Measurements from ENCODE around the gene AMPD1.

AMPD1 gene

DNA sequence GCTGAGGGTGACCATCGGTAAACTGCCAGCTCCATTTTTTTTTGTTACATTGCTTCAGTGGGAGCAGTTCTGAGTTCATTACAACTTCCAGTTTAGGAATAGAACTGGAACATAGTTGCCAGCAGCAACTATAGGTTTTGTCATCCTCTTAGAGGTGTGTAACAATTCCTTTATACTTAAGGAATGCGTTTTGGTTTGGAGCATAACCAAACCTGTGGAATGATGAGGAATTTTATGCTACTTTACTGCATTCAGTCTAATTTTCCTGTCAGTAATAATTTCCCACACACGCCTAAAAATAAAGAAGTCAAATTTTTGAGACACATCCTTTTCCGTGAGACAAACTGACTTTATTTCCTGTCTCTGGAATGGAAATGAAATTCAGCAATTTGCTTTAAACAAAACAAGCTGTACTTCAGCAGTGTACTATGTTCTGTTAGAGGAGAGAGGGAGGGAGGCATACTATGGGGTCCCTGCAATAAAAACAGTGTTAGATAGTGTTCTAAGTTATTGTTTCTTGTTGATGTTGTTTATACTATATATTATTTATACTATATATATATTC is 4.8 kb upstream of the AMPD1 start:
- no peak for DNase-seq (ENCODE audit: low spot score)

DNA sequence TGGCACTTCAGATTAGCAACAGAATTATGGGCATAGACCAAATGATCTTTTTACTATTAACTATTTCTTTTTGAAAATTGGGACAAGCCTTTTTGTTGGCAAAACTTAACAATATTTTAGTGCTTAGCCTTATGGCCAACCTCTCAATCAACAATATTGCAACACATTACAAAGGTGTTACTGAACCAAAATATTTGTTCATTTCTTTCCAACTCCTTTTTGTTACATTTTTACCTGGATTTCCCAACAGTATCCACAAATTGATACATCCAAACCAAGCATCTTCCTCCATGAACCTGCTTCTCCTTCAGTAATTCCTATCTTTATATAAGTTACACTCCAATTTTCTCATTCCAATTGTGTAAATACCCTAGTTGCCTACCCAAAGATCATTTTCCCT is 1.5 kb upstream of the AMPD1 start:
- no peak for DNase-seq (ENCODE audit: low spot score)

DNA sequence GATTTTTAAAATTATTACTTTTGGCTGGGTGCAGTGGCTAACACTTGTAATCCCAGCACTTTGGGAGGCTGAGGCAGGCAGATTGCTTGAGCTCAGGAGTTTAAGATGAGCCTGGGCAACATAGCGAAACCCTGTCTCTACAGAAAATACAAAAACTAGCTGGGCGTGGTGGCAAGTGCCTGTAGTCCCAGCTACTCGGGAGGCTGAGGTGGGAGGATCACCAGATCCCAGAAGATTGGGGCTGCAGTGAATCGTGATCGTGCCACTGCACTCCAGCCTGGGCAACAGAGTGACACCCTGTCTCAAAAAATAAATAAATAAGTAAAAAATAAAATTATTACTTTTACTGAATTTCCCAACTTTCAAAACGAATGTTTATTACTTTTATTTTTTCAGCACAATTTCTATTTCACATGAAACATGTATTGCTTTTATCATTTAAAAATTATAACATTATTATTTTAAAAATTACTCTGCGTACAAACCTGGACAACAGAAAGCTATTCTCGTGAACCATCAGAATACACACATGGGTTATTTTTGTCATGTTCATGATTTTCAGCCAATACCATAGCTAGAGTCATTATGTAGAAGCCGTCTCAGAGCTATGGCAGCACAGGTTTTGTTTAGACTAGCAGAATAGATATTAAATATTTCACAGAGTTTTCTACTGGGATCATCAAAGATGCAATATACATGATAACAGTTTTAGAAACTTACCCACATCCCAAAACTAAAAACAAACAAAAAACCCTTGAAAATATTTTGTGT is 621 bp downstream of the AMPD1 start:
- DNase-seq (ENCODE audit: low spot score), result no peak

DNA sequence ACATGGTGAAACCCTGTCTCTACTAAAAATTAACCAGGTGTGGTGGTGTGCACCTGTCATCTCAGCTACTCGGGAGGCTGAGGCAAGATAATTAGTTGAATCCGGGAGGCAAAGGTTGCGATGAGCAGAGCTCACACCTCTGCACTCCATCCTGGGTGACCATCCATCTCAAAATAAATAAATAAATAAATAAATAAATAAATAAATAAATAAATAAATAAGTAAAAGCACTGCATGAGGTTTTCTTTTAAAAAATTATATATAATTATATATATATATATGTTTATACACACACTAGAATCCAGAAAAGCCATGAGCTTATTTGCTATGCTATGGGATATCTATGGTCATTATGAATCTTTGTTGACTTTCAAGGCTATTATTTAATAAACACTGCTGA is 2.4 kb downstream of the AMPD1 start:
- DNase-seq (ENCODE audit: low spot score), result no peak

DNA sequence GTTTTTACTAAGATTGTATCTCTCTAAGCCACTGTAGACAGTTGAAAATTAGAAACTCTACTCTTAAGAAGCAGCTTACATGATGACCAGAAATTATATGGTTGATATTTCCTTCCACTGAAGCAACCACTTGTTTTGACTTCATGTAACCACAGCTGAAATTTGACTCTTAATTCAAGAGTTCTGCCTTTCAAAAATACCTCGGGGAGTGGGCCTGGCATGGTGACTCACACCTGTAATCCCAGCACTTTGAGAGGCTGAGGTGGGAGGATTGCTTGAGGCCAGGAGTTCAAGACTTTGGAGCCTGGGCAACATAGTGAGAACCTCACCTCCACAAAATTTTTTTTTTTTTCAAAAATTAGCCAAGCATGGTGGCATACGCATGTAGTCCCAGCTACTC is 4.3 kb downstream of the AMPD1 start:
- DNase-seq (ENCODE audit: low spot score), result no peak

DNA sequence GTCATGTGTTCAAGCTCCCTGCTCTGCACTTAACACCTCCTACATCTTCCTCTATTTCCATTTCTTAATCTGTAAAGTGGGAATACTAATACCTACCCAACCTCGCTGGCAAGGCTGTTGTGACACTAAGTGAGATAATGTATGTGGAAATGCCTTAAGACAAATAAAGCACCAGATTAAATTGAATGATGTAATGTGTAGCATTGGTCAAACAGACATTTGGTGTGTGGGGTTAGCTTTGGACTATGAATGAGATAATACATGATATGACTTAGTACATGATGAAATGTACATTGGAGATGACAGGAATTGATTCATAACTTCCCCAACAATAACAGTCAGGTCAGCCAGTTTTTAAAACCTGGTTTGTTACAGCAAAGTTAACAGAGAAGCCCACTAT is 5.2 kb downstream of the AMPD1 start:
- no peak for DNase-seq (ENCODE audit: low spot score)

DNA sequence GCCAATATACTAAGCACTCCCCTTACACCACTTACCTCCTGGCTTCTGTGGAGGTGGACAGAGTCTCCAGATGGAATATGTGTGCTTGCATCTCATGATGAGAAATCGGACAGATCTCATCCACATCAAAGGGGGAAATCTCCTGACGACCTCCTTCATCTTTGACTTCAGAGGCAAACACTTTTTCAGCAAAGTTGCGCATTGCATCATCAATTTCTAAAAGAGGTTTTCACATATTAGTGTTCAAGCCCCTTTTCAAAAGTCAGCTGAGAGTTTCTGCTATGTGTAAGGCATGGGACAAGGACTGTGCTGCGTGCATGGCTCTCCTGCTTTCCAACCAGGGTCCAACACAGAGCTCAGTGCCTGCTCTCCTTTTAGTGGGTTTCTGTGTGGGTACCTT is 6.8 kb downstream of the AMPD1 start:
- DNase-seq (ENCODE audit: low spot score), result no peak

DNA sequence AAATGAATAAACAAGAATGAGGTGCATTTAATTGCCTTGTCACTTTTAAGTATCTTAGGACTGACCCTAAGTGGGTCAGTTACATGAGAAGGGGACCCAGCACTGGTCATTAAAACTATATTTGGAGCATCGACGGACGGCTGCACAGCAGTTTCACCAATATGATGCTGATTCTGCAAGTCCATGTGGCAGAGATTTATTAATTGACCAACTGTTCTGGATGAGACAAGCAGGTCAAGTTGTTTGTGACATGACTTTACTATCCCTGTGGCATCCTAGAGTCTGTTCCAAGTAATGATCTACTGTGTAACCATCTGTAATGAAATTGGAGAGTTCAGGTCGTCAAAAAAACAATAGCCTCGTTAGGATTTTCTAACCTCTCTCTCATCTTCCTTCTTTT is 9.5 kb downstream of the AMPD1 start:
- DNase-seq (ENCODE audit: low spot score), result no peak

DNA sequence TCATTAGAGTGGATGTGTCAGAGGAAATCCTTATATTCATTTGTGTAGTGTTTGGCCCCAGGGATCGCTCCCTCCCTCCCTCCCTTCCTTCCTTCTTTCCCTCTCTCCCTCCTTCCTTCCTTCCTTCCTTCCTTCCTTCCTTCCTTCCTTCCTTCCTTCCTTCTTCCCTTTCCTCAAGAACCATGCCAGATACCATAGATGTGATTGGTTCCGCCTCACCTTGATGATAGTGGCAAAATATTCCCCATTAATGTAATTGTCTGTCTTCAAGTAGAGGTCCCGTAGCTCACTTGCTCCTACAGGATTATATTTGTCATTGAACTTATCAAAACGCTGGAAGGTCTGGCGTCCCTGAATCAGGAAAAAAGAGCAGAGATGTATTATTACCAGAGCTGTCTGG is 17.7 kb downstream of the AMPD1 start:
- no peak for DNase-seq (ENCODE audit: low spot score)

DNA sequence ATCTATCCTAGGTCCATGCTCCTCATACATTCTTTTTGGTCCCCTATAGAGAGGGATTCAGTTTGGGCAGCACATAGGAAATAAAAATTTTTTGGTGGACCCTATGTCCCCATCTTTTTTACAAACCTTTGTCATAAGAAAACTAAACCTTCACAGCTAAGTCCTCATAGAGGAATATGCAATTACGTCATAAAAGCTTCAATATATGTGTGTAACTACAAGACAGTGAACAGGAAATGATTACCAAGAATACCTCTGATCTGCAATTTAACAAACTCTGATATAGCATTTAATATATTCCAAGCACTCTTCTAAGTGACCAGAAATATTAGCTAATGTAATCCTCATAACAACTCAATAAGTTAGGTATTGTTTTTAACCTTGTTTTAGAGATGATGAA is 19.2 kb downstream of the AMPD1 start:
- no peak for DNase-seq (ENCODE audit: low spot score)

- DNase-seq (ENCODE audit: low spot score), result no peak
Measured at GRCh38 chr1:114671939-114672275, 23.4 kb downstream of the AMPD1 start.

GRCh38 chr1:114671011-114671938 is 24.1 kb downstream of the AMPD1 start:
- peak; percentile 10 for DNase-seq (ENCODE audit: low spot score)

DNA sequence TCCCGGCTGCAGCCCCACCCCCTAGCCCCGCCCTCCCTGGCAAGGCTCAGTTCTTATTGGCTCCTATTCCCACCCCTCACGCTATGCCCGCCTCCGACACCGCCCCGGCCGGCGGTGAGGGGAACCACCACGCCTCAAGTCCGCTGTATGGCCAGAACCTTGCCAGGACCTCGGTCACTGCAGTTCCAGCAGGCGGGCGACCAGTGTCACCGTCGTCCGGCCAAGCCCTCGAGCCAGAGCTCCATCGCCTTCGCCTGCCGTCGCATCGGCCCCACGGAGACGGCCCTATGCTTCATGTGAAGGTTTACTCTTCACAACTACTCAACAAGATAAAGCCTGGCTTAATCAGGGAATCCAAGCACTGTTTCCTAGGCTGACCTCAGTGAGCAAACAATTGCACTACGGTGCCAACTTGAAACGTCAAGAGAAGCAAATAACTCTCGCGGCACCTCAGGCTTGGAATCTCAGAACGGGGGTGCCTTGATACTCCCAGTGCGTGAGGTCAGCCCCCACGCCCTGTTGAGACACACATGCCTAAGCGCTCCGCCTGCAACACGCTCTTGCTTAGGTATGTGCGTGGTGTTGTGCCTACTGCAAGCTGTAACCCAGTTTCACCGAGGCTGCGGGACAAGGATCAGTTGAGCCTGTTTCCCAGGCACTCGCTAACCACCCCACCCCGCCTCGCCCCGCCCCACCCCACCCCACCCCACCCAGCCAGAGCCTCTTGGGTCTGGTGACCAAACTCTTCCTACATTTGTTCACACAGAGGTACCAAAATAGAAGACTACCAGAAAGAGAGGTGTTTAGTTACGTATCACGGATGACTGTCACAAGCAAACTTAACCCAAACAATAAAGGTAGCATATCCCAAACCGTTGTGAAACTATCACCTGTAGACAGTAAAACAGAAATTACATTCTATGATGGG is 25.0 kb downstream of the AMPD1 start:
- DNase-seq (ENCODE audit: low spot score), result peak; percentile 81

DNA sequence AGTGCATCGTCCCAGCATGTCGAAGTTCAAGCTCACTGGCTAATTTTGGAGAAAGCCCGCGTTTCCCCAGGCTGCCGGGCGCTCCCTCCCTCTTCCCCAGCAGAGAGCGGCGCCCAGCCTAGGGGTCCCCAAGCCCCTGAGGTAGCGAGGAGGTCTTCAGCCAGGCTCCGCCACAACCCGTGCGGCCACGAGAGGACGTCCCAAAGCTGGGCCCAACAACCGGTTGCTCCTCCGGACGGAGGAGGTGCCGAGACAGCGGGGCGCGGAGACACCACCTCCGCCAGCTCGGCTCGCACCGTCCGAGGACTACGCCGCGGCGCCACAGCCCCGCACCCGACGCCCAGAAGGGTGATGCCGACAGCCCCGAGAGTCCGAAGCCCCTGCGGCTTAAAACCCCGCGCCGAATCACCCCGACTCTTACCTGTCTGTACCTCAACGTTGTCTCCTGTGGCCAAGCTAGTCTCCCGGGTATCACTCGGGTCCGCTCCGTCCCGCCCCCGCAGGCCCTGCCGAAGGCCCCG is 25.7 kb downstream of the AMPD1 start, which contains the start of gene DENND2C:
DENND2C (minus strand) TSS at position 488 of the 521 bp plus-strand sequence. CDS start 44,065 bp downstream, outside the sequence.
- DNase-seq (ENCODE audit: low spot score), result no peak

- DNase-seq (ENCODE audit: low spot score), result no peak
Measured at GRCh38 chr1:114668784-114669561, 26.4 kb downstream of the AMPD1 start.

- no peak for DNase-seq (ENCODE audit: low spot score)
Measured at GRCh38 chr1:114668373-114668772, 27.0 kb downstream of the AMPD1 start.

DNA sequence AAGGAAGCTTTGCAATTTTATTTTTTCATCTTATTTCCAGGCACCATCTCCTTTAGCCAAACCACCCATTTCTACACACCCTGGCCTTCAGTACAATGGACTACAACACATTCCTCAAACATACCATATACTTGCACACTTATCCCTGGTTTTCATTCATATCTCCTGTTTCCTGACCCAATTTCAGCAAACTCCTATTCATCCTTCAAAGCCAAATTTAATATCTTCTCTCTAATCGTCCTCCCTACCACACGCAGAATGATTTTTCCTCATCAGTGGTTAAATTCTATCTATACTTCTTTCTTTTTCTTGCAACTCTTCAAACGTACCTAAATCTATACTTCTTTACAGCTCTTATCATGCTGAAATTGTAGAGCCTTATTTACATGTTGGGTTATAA is 28.4 kb downstream of the AMPD1 start:
- DNase-seq (ENCODE audit: low spot score), result no peak

DNA sequence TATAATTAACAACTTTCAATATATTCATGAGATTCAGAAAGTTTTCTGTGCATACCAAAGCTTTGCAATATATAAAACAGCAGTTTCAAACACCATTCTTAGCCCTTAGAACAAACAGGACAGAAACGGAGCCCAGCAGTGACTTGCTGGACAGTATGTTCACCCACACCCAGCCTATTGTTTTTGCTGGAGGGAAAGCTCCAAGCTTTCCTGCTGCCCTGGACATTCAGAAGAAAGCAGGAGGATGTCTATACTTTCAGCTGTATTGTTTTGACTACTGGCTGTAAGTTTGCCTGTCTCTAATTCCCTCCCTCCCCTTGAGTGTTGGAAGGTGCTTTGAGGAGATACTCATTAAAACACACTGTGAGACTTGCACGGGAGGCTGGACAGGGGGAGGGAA is 35.1 kb downstream of the AMPD1 start:
- DNase-seq (ENCODE audit: low spot score), result no peak

GRCh38 chr1:114651893-114652292 is 43.5 kb downstream of the AMPD1 start:
- no peak for DNase-seq (ENCODE audit: low spot score)

DNA sequence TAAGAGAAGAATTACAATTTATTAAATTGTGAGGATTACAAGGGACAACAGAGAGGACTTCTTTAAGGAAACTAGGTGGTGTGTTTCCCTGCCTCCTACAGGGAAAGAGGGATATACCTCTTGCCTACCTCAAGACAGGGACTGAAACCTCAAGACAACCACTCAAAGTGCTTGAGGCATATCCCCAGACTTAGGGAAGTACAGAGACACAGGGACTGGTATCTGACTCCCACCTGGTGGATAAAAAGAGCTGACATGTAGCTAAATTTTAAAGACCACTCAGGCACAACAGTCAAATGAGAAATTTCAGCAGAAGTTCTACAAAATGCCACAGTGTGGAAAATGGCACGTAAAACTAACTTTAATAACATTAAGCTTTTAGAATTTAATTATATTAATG is 46.8 kb downstream of the AMPD1 start:
- no peak for DNase-seq (ENCODE audit: low spot score)

- DNase-seq (ENCODE audit: low spot score), result no peak
Measured at GRCh38 chr1:114641377-114641776, 54.0 kb downstream of the AMPD1 start.
